ENCODE measurements around the gene ZNF296.

Gene ZNF296

GRCh38 chr19:45103156-45103507, 26.9 kb upstream of the ZNF296 start:
- peak; percentile 75 for DNase-seq (ENCODE audit: low spot score)

DNA sequence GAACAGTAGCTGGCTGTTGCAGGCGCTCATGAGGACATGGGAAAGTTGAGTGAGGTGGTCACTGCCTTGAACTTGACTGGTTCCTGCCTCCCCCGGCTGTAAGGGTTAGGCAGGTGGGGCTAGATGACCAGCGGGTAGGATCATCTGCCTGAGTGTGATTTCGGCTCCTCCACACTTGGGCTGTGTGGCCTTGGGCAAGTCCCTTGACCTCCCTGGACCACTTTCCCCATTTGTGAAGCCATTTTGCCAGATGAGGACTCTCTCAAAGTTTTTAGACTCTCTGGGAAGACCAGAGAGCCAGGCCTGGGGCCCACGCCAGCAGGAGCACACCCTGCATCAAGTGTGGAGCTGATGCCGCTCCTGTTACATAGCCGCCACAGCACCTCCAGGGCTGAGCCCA, 26.2 kb upstream of the ZNF296 start:
- no peak for DNase-seq (ENCODE audit: low spot score)

DNA sequence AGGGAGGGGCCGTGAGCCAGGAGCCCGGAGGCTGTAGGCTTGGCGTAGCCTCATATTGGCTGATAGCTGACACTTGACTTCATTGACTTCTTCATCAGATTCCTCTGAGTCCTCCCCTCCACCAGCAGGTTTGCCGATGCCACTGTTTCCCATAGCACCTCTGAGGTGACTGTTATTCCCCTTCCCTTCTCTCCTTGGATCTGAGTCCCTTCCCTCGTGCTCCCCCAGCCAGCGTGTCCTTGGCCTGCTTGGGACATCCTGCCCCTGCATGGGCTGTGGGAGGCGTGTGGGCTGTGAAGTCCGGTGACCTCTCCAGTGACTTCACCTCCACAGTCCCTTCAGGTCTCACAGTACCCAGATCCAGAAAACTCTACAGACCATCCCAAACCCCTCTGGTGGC, 25.5 kb upstream of the ZNF296 start:
- DNase-seq (ENCODE audit: low spot score) = no peak

DNA sequence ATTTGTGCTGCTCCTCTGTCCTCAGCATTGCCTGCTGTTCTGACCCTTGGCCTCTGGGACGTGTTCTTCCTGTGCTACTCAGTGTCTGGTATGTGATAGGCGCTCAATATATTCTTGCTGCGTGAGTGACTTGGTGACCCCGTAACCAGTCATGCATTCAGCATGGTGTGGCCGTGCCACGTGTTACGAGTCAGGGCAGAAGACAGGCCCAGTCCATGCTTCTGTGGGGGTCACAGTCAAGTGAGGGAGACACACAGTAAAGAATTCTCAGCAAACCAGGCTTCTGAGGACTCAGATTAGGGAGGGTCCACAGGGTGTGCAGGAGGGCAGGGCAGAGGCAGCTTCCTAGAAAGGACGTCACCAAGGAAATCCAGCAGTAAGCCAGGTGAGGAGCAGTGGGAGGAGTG, 24.6 kb upstream of the ZNF296 start:
- no peak for DNase-seq (ENCODE audit: low spot score)

DNA sequence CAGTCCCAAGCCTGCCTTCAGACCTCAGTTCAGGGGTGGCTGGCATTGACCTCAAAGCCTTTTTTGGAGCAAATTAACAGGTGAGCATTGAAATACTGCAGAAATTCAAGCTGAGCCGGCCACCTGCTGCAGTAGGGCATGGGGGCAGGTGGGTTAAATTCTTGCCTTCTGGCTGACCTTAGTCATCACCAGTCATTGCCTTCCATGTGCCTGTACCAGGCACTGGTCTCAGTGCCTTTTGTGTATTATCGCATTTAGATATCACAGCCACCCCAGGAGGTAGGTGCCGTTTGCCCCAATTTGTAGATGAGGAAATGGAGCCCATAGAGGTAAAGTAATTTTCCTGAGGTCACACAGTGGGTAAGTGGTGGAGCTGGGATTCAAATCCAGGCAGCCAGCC, 23.9 kb upstream of the ZNF296 start:
- DNase-seq (ENCODE audit: low spot score) = no peak

DNA sequence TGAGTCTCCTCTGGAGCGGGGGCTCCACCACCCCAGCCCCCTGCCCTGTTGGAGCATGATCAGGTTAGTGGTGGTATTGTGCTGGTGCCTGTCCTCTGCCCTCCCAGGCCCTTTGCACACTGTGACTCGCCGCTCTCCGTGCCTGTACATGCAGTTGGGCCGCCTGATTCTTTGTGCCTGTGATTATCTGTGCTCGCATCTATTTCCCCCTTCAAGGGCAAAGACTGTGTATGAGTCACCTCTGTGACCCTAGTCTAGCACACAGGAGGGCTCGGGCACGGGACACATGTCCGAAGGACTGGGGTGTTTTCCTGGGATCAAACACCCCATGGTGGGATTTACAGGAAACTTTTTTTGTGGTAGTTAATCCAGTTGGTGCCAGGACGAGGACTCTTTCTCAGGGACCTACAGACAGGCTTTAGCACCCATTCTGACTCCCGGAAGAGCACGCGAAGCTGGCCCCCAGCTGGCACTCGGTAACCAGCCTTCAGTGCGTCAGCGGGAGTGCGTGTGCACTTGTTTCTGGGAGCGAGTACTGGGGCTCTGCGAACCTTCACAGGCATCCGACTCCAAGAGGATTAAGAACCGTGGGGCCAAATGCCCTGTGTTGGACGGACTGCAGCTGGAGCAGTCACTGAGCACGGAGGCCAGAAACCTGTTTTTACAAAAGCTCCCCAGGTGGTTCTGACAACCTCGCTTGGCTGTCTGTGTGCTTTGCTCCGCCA, 23.4 kb upstream of the ZNF296 start:
- DNase-seq (ENCODE audit: low spot score) = no peak

DNA sequence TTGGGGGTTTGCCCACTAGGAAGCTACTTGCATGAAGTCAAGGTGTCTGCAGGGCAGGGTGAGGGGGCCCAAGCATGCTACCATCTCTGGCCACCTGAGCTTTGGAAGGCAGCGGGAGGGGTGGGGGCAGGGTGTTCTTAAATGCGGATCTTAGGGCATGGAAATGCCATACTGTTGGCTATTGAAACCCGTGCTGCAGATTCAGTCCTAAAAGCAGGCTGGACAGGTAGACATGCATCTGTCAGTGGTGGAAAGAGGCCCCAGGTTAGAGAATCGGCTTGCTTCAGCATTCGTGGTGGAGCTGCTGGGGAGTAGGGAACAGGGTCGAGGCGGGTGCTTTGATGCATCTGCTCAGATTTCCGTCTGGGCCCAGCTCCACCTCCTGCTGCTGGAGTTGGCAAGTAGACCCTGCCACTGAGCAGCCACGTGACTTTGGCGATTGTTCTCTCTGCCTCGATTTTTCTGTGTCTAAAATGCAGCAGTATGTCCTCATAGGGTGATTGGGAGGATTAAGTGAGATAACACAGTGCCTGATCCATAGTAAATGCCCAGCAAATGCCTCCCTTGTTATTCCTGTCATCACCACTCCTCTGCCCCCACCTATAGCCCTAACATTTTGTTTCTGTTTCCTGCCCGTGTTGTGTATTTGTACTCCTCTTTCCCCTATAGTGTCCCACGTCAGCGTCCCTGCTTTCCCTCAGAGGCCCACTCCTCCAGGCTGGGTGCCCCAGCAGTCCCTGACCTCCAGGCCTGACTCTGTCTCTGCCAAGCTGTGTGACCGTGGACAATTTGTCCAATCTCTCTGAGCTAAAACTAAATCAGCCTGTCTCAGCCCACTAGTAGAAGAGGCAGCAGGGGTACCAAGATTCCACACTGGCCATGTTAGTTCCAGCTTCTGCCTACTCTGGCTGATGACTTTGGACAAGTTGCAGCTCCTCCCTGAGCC, 22.5 kb upstream of the ZNF296 start:
- DNase-seq (ENCODE audit: low spot score) = no peak

DNA sequence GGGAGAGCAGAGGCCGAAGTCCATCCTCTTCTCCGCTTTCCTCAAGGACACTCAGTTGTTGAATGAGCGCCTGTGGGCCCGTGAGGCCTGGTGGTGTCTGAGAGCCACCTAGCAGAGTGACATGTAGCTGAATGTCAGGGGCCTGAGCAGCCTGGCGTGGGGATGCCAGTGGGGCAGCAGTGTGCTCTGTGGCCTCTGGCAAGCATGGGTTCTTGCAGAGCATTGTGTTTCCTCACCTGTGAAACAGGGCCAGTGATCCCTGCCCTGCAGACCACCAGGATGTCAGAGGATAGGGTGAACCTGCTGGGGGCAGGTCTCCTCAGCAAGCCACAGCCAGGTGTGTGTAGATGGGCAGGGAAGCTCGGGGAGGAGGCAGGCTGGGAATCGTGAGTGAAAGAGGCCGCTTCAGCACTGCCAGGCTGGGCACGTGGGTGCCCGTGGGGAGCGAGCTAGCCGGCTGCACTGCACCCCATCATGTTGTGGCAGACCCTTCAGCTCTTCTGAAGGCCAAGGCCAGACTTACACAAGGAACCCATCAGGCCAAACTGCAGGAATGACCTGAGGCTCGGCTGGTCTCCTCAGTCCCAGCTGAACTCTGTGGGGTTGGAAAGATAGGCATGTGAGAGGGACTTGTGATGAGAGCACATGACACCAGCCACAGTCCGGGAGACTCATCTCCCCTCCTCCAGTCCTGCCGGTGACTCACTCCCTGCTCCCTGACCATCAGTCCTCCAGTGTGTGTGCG, 21.7 kb upstream of the ZNF296 start:
- peak; percentile 98 for DNase-seq (ENCODE audit: low spot score)

DNA sequence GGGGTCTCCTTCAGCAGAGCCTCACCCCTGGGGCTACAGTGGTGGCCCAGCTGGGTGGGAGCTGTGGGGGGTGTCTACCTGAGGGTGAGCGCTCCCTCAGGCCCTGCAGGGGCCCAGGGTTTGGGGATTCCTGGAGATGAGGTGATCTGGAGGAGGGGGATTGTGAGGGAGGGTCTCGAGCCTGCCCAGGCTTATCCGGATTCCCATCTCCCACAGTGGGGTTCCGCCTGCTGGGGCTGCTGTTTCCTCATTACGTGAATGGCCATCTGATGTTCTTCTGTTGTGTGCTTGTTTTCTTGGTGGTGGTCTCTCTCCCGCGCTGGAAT, 21.1 kb upstream of the ZNF296 start:
- no peak for DNase-seq (ENCODE audit: low spot score)

DNA sequence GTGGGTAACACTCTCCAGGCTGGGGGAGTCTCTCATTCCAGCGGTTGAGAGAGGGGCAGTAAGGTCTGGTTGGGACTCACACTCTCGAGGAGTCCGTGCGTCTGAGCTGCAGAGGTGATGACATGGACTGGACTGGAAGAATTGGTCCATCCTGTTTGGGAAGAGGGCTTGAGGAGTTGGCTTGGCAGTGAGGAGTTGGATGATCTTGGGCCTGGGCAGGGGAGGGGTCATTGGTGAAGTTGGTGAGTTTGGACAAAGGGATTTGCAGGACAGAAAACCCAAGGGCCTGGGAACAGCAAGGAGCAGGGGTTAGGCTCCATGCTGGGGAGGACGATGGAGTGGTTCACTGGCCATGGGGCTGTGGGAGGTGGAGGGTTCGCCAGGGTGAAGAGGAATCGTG, 20.4 kb upstream of the ZNF296 start:
- no peak for DNase-seq (ENCODE audit: low spot score)

DNA sequence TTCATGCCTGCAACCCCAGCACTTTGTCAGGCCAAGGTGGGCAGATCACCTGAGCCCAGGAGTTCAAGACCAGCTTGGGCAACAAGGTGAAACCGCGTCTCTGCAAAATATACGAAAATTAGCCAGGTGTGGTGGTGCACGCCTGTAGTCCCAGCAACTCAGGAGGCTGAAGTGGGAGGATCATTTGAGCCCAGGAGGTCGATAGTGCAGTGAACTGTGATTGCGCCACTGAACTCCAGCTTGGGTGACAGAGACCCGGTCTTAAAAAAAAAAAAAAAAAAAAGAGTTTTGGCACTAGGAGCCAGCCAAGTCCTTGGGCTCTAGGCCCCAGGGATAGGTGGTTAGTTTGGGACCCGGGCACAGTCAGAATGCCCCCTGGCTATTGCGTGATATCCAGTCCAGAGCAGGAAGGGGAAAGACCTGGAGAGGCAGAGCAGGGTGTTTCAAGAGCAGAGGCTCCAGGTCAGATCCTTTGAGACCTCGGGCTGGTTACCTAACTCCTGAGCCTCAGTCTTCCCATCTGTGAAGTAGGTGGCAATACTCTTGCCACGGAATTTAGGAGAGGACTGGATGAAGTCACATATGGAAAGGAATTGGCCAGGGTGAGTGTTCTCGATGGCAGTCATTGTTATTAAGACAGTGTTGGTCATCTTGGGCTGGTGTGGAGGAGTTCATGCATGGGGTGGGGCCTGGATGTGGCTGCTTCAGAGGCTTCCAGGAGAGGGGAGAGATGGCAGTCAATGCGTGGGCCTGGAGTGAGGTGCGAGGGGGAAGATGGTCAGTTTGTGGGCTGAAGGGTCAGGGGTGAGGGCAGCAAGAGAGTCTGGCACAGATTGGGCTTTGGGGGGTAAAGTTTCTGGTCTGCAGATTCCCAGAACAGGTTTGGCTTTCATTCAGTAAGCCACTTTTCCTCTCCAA, 19.5 kb upstream of the ZNF296 start:
- DNase-seq (ENCODE audit: low spot score) = no peak

- DNase-seq (ENCODE audit: low spot score) = no peak
Observed at GRCh38 chr19:45094707-45095106, 18.4 kb upstream of the ZNF296 start.

DNA sequence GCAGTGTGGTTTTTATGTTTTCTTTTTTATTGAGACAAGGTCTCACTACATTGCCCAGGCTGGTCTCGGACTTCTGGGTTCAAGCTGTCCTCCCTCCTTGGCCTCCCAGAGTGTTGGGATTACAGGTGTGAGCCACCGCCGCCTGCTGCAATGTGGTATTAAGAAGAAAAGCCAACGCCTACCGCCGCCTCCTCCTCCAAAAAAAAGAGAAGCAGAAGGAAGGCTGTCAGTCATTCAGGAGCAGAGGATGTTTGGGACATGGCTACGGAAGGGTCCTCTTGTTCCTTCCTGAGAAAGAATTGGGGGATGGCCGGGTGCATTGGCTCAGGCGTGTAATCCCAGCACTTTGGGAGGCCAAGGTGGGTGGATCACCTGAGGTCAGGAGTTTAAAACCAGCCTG, 17.9 kb upstream of the ZNF296 start:
- DNase-seq (ENCODE audit: low spot score) = no peak

DNA sequence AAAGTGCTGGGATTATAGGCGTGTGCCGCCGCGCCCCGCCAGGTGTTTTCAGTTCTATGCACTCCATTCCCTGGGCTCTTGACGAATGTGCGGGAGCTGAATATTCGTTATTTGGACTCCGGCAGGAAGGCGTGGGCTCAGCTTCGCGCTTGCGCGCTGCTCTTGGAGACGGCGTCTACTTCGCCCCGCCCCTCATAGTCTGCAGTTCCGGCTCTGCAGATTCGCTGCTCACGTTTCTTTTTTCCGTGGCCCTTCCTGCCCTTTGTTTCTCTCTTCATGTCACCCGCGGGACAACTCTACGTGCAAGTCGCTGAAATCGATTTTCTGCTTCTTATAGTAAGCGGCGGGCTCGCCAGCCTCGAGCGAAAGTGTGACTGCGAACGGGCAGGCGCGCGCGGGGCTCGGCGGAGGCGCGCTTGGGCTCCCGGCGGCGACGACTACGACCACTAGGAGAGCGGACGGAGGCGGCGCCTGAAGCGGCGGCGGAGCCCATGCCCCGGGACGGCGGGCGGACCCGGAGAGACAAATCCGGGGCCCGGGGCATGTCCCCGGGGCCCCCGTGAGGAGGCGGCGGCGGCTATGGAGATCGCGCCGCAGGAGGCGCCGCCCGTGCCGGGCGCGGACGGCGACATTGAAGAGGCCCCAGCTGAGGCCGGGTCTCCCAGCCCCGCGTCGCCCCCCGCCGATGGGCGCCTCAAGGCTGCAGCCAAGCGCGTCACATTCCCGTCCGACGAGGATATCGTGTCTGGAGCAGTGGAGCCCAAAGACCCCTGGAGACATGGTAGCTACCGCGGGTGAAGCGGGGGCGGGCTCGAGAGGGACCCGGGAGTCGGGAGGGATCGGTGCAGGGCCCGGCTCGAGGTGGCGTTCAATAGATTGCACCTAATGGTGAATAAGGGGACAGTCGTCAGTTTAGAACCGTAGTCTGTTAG, 16.7 kb upstream of the ZNF296 start, which contains the start of gene PPP1R37:
PPP1R37 (plus strand) TSS at position 433 of the 932 bp plus-strand sequence; CDS start at position 580, 147 bp downstream.
- DNase-seq (ENCODE audit: low spot score) = peak; percentile 98

GRCh38 chr19:45091031-45091923, 15.0 kb upstream of the ZNF296 start:
- peak; percentile 97 for DNase-seq (ENCODE audit: low spot score)

GRCh38 chr19:45090606-45091005, 14.3 kb upstream of the ZNF296 start:
- no peak for DNase-seq (ENCODE audit: low spot score)

DNA sequence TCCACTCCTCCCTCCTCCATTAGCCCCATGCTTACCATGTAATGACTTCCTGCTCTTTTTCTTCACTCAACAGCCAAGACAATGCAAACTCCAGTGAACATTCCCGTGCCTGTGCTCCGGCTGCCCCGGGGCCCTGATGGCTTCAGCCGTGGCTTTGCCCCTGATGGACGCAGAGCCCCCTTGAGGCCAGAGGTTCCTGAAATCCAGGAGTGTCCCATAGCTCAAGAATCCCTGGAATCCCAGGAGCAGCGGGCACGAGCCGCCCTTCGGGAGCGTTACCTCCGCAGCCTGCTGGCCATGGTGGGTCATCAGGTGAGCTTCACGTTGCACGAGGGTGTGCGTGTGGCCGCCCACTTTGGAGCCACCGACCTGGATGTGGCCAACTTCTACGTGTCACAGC, 13.8 kb upstream of the ZNF296 start:
- DNase-seq (ENCODE audit: low spot score) = no peak

DNA sequence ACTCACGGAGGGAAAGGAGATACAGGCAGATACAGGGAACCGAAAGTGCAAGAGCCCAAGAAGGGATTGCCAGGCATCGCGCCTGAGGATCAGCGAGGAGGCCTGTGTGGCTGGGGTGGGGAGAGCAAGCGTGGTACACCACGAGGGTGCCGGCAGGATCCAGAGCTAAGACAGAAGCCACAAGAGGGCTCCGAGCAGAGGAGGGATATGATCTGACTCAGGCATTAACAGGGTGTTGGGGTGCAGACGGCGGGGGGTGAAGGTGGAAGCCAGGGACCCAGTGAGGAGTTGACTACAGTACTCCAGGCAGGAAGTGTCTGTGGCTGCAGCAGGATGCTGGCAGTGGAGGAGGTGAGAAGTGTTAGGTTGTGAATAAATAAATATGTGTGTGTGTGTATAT, 11.3 kb upstream of the ZNF296 start:
- DNase-seq (ENCODE audit: low spot score) = no peak

DNA sequence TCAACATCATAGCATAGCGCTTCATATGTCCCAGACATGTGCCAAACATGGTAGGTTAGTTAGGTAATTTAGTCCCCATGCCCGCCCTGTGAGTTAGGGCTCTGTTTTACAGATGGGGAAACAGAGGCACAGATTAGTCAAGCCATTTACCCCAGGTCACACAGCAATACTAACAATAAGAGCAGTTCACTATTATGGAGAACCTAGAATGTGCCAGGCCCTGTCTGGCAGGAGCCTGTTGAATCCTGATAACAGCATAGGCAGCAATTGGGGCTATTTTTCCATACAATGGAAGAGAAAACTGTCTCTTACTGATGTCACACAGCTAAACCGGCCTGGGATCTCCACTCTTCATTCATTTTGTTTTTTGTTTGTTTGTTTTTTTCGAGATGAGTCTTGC, 10.2 kb upstream of the ZNF296 start:
- no peak for DNase-seq (ENCODE audit: low spot score)

GRCh38 chr19:45082170-45082569, 5.9 kb upstream of the ZNF296 start:
- DNase-seq (ENCODE audit: low spot score) = no peak
